Measurements from ENCODE around the gene ADARB2. TPM values are rescaled to one million over a fixed set of nuclear protein-coding genes. Genes with fewer than 3 reads are reported as not detected.
"Not testable (repeated sequence)": the region's sequence is repeated elsewhere in the genome, so short reads cannot be mapped to it uniquely, and the experiment has no call there.

ADARB2 gene
- total RNA-seq, 4 donors from 2014 or later, result 0.32 to 1.6 (median 0.80) TPM

DNA sequence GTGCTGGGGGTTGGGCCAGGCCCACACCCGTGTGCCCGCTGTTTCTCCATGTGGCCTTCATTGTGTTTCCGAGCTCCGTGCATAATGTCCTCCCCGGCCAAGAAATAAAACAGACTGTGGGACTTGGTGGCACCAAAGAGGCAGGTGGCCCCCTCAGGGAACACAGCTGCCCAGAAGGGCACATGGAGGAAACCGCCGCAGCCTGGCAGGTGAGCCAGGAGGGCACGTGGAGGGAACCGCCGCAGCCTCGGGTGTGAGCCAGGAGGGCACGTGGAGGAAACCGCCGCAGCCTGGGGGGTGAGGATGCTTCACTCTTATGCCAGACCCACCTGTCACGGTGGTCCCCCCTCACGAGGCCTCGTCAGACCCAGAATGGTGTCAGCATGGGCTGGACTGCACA, 392.5 kb downstream of the ADARB2 start:
- Histone ChIP-seq H3K27me3 (no peaks in the 10 kb centered on the region), H3K36me3 (no peaks in the 10 kb centered on the region), H3K9me3 (no peaks in the 10 kb centered on the region), H3K4me3 (no peak overlapping the region), H3K4me1 (no peaks in the 10 kb centered on the region), H3K27ac (no peak overlapping the region)
- peak in 1 of 2 donors; percentile 53 for DNase-seq (ENCODE audit: low spot score in 2 of 2)
- WGBS, result no CpG with 5 or more reads among the region's 17 CpGs
- no peak for TF ChIP-seq POLR2A (IDR thresholded peaks at IDR 0.05)
- no peak for TF ChIP-seq EP300 (IDR thresholded peaks at IDR 0.05)
- TF ChIP-seq, protein P1, sequence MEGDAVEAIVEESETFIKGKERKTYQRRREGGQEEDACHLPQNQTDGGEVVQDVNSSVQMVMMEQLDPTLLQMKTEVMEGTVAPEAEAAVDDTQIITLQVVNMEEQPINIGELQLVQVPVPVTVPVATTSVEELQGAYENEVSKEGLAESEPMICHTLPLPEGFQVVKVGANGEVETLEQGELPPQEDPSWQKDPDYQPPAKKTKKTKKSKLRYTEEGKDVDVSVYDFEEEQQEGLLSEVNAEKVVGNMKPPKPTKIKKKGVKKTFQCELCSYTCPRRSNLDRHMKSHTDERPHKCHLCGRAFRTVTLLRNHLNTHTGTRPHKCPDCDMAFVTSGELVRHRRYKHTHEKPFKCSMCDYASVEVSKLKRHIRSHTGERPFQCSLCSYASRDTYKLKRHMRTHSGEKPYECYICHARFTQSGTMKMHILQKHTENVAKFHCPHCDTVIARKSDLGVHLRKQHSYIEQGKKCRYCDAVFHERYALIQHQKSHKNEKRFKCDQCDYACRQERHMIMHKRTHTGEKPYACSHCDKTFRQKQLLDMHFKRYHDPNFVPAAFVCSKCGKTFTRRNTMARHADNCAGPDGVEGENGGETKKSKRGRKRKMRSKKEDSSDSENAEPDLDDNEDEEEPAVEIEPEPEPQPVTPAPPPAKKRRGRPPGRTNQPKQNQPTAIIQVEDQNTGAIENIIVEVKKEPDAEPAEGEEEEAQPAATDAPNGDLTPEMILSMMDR (IDR thresholded peaks at IDR 0.05), result no peak
- no peak for TF ChIP-seq POLR2AphosphoS5 (IDR thresholded peaks at IDR 0.05)

GRCh38 chr10:1344408-1344807, 392.9 kb downstream of the ADARB2 start:
- H3K4me1 ChIP-seq, result no peaks in the 10 kb centered on the region
- WGBS, result 87% methylated on average over 8 of the region's 13 CpGs
- TF ChIP-seq POLR2A (IDR thresholded peaks at IDR 0.05) (no peak), EP300 (IDR thresholded peaks at IDR 0.05) (no peak), POLR2AphosphoS5 (IDR thresholded peaks at IDR 0.05) (no peak)
- TF ChIP-seq, protein P1 (IDR thresholded peaks at IDR 0.05), result no peak
- H3K27ac ChIP-seq, result no peak overlapping the region
- no peaks in the 10 kb centered on the region for H3K27me3 ChIP-seq
- no peaks in the 10 kb centered on the region for H3K36me3 ChIP-seq
- H3K9me3 ChIP-seq, result no peaks in the 10 kb centered on the region
- H3K4me3 ChIP-seq, result no peak overlapping the region
- DNase-seq (ENCODE audit: low spot score in 2 of 2), result peak in 1 of 2 donors; percentile 38

GRCh38 chr10:1343176-1343575, 394.1 kb downstream of the ADARB2 start:
- WGBS, result 62% methylated on average over 5 of the region's 5 CpGs
- DNase-seq (ENCODE audit: low spot score in 2 of 2), result no peak
- TF ChIP-seq POLR2A (IDR thresholded peaks at IDR 0.05) (no peak), EP300 (IDR thresholded peaks at IDR 0.05) (no peak), POLR2AphosphoS5 (IDR thresholded peaks at IDR 0.05) (no peak)
- TF ChIP-seq, protein P1 (IDR thresholded peaks at IDR 0.05), result no peak
- Histone ChIP-seq H3K4me3 (no peak overlapping the region), H3K27ac (no peak overlapping the region), H3K27me3 (no peaks in the 10 kb centered on the region), H3K36me3 (no peaks in the 10 kb centered on the region), H3K4me1 (no peaks in the 10 kb centered on the region), H3K9me3 (no peaks in the 10 kb centered on the region)

DNA sequence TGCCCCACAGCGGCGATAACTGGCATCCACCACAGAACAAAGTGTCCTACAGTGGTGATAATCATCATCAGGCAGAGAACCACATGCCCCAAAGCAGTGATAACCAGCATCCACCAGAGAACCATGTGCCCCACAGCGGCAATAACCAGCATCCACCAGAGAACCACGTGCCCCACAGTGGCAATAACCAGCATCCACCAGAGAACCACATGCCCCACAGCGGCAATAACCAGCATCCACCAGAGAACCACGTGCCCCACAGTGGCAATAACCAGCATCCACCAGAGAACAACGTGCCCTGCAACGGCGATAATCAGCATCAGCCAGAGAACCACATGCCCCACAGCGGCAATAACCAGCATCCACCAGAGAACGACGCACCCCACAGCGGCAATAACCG, 396.3 kb downstream of the ADARB2 start:
- not testable (repeated sequence) for H3K36me3 ChIP-seq; DNase-seq (ENCODE audit: low spot score in 2 of 2)
- WGBS, result 90% methylated on average over 4 of the region's 14 CpGs

GRCh38 chr10:1339396-1339795, 397.9 kb downstream of the ADARB2 start:
- H3K4me3 ChIP-seq, result no peak overlapping the region
- H3K4me1 ChIP-seq, result no peaks in the 10 kb centered on the region
- H3K36me3 ChIP-seq, result no peaks in the 10 kb centered on the region
- H3K27me3 ChIP-seq, result no peaks in the 10 kb centered on the region
- DNase-seq (ENCODE audit: low spot score in 2 of 2), result no peak
- WGBS, result 69% methylated on average over 6 of the region's 6 CpGs
- no peak overlapping the region for H3K27ac ChIP-seq
- H3K9me3 ChIP-seq, result no peaks in the 10 kb centered on the region
- TF ChIP-seq POLR2A (IDR thresholded peaks at IDR 0.05), result no peak
- no peak for TF ChIP-seq EP300 (IDR thresholded peaks at IDR 0.05)
- TF ChIP-seq, protein P1 (IDR thresholded peaks at IDR 0.05), result no peak
- TF ChIP-seq POLR2AphosphoS5 (IDR thresholded peaks at IDR 0.05), result no peak

More for the DNA sequence above, 396.3 kb downstream of the ADARB2 start:
- not testable (repeated sequence) for H3K27me3 ChIP-seq, H3K9me3 ChIP-seq, H3K4me1 ChIP-seq, H3K4me3 ChIP-seq, H3K27ac ChIP-seq

- TF ChIP-seq, protein P1 (IDR thresholded peaks at IDR 0.05), result no peak
- TF ChIP-seq EP300 (IDR thresholded peaks at IDR 0.05) (no peak), POLR2A (IDR thresholded peaks at IDR 0.05) (no peak), POLR2AphosphoS5 (IDR thresholded peaks at IDR 0.05) (no peak)
- Histone ChIP-seq H3K27ac (no peak overlapping the region), H3K27me3 (no peaks in the 10 kb centered on the region), H3K4me3 (no peak overlapping the region), H3K36me3 (no peaks in the 10 kb centered on the region), H3K9me3 (peaks cover 2% of the 10 kb centered on the region), H3K4me1 (no peaks in the 10 kb centered on the region)
- no peak for DNase-seq (ENCODE audit: low spot score in 2 of 2)
- WGBS, result 46% methylated on average over 4 of the region's 4 CpGs
Measured at GRCh38 chr10:1335642-1336041, 401.7 kb downstream of the ADARB2 start.

All from suprapubic skin (tissue), 4 donors.